B cell (primary cell): ENCODE measurements around the gene ERC2. TPM values are rescaled to one million over a fixed set of nuclear protein-coding genes. Genes with fewer than 3 reads are reported as not detected.

Experiments used
- ATAC-seq: fragments of 200-7000 bp; cut with Tn5 transposase; one replicate; pipeline ENCODE4 v1.10.0; 2021; ENCODE audit warnings: low read depth, mild to moderate bottlenecking, moderate number of reproducible peaks, moderate library complexity
- CTCF ChIA-PET: fragments of 350-600 bp; sonication (Branson Sonifier 250); formaldehyde crosslinking; loops from one replicate; lab custom pipeline; 2021; ENCODE audit warnings: antibody characterized with exemption, inconsistent platforms; lab: Charles Lee
- POLR2A ChIA-PET: fragments of 350-600 bp; sonication (Branson Sonifier 250); formaldehyde crosslinking; loops from one replicate; lab custom pipeline; 2021; ENCODE audit warnings: antibody characterized with exemption; lab: Charles Lee
- DNase-seq: peaks from one replicate; pipeline ENCODE4 v3.0.0; 2013
- H2AFZ ChIP-seq: 2 replicates; pipeline ENCODE4 v1.6.1; 2012; ENCODE audit warnings: mild to moderate bottlenecking, low read depth, low read length; ENCODE audit not compliant: insufficient read depth, poor library complexity, severe bottlenecking
- H3K27ac ChIP-seq, 2 donors: 1 replicate in 1 of 2; 2 replicates in 1 of 2; pipeline ENCODE4 v1.5.1; 2012 to 2013; ENCODE audit warnings: low read length in 2 of 2, mild to moderate bottlenecking in 2 of 2, moderate library complexity in 1 of 2
- H3K27me3 ChIP-seq, 4 experiments: fragments of 200-600 bp in 1 of 4; sonication (generic) in 1 of 4; replicated peaks in 1 of 4; 1 replicate in 2 of 4; 2 replicates in 2 of 4; pipeline versions ENCODE4 v1.6.1 to v1.7.0; 2013 to 2016; ENCODE audit warnings: low read length in 3 of 4, mild to moderate bottlenecking in 2 of 4, mixed read lengths in 1 of 4, moderate library complexity in 1 of 4; ENCODE audit not compliant: insufficient read depth in 4 of 4, control insufficient read depth in 3 of 4; ENCODE audit errors: control extremely low read depth in 1 of 4
- H3K36me3 ChIP-seq, 2 experiments: replicated peaks in 1 of 2; 1 replicate in 1 of 2; 2 replicates in 1 of 2; pipeline versions ENCODE4 v1.6.1 to v1.7.1; 2013; ENCODE audit warnings: low read length in 1 of 2; ENCODE audit not compliant: insufficient read depth in 2 of 2, control insufficient read depth in 1 of 2; ENCODE audit errors: control extremely low read depth in 1 of 2, extremely low read depth in 1 of 2
- H3K4me1 ChIP-seq, 2 donors: fragments of 200-600 bp in 1 of 2; sonication (generic) in 1 of 2; 1 replicate in 1 of 2; 2 replicates in 1 of 2; pipeline versions ENCODE4 v1.5.1 to v1.6.1; 2013 to 2017; ENCODE audit warnings: low read length in 2 of 2; ENCODE audit not compliant: control insufficient read depth in 2 of 2, insufficient read depth in 2 of 2
- H3K4me2 ChIP-seq: replicated peaks from 2 replicates; pipeline ENCODE3; 2012; ENCODE audit warnings: mild to moderate bottlenecking, low read depth, low read length; ENCODE audit not compliant: poor library complexity, severe bottlenecking
- H3K4me3 ChIP-seq, 5 experiments: fragments of 200-600 bp in 1 of 5; sonication (generic) in 1 of 5; 1 replicate in 3 of 5; 2 replicates in 2 of 5; pipeline versions ENCODE4 v1.5.1 to v1.7.0; 2011 to 2016; ENCODE audit warnings: low read length in 4 of 5, mild to moderate bottlenecking in 4 of 5, low read depth in 2 of 5, control low read depth in 1 of 5, moderate library complexity in 1 of 5; ENCODE audit not compliant: insufficient read depth in 1 of 5; ENCODE audit errors: control extremely low read depth in 1 of 5, extremely low read depth in 1 of 5
- H3K79me2 ChIP-seq: fragments of 200-600 bp; sonication (generic); one replicate; pipeline ENCODE4 v1.6.0; 2016; ENCODE audit warnings: low read length; ENCODE audit not compliant: control insufficient read depth, insufficient read depth
- H3K9ac ChIP-seq: fragments of 200-600 bp; sonication (generic); 2 replicates; pipeline ENCODE4 v1.6.1; 2017; ENCODE audit warnings: mild to moderate bottlenecking, low read length, moderate library complexity
- H3K9me3 ChIP-seq, 3 donors: one replicate each; pipeline versions ENCODE4 v1.6.1 to v1.7.1; 2013; ENCODE audit warnings: low read length in 2 of 3; ENCODE audit not compliant: control insufficient read depth in 2 of 3, insufficient read depth in 1 of 3; ENCODE audit errors: control extremely low read depth in 1 of 3
- H4K20me1 ChIP-seq: 2 replicates; pipeline ENCODE4 v1.6.0; 2012; ENCODE audit warnings: mild to moderate bottlenecking, low read length; ENCODE audit not compliant: insufficient read depth, control insufficient read depth, poor library complexity, severe bottlenecking
- H3K27ac Mint-ChIP-seq: one replicate; pipeline ENCODE4 v1.8.0; 2021; ENCODE audit warnings: mixed read lengths
- H3K27me3 Mint-ChIP-seq: one replicate; pipeline ENCODE4 v1.8.0; 2021; ENCODE audit warnings: mixed read lengths
- H3K4me1 Mint-ChIP-seq: one replicate; pipeline ENCODE4 v1.8.0; 2021; ENCODE audit warnings: mixed read lengths
- H3K4me3 Mint-ChIP-seq: one replicate; pipeline ENCODE4 v1.8.0; 2021; ENCODE audit warnings: mixed read lengths
- H3K9me3 Mint-ChIP-seq: one replicate; pipeline ENCODE4 v1.8.0; 2022; ENCODE audit warnings: mixed read lengths; ENCODE audit not compliant: insufficient read depth
- CTCF ChIP-seq: fragments of 200-600 bp; IDR thresholded peaks from one replicate; pipeline ENCODE4 v1.8.0; 2022; ENCODE audit warnings: antibody characterized with exemption, mild to moderate bottlenecking
- EZH2 ChIP-seq: IDR thresholded peaks from 2 replicates; pipeline ENCODE4 v1.6.1; 2012; ENCODE audit warnings: borderline replicate concordance, low read depth, mild to moderate bottlenecking, moderate library complexity, low read length; ENCODE audit not compliant: insufficient read depth, poor library complexity, severe bottlenecking
- WGBS: methylation state at CpG from one replicate; pipeline ENCODE4 v1.1.5; 2013; ENCODE audit warnings: missing lambda C conversion rate; ENCODE audit not compliant: insufficient coverage; 5-methylcytosine and 5-hydroxymethylcytosine counted together
- intact Hi-C: fragments of 100-400 bp; cut with micrococcal nuclease; formaldehyde crosslinking; loops from one replicate; pipeline ENCODE4 v1.10.0; 2022
- polyA plus RNA-seq: library from polyadenylated mRNA; depleted of rRNA; stranded (reverse); fragments of >200 nt; gene quantifications from 2 replicates; pipeline ENCODE4 v1.2.3, GENCODE V29; 2012
- total RNA-seq, 2 donors: library from RNA; stranded (reverse); fragments of 120-200 nt in 1 of 2; gene quantifications; 1 replicate in 1 of 2; 2 replicates in 1 of 2; pipeline versions ENCODE4 v1.2.3 to v1.2.4, GENCODE V29; 2013 to 2022

The ERC2 gene
- total and polyA plus RNA-seq, 2 donors (not counting 1 experiment from before 2014, with no cell fraction given) = not detected

GRCh38 chr3:55570271-55570711 lies 898.0 kb downstream of the ERC2 start:
- no peaks in the 10 kb centered on the region for H3K79me2 ChIP-seq
- POLR2A ChIA-PET = no interaction called here
- no peak overlapping the region for H3K27ac ChIP-seq
- no peaks in the 10 kb centered on the region for H3K27me3 ChIP-seq
- no peak overlapping the region for H3K4me3 ChIP-seq
- H3K4me1 Mint-ChIP-seq = no peaks in the 10 kb centered on the region
- H3K27ac Mint-ChIP-seq = no peak overlapping the region
- DNase-seq (no peak), ATAC-seq (no peak)
- intact Hi-C loops = no loop called here
- H3K9me3 Mint-ChIP-seq = no peaks in the 10 kb centered on the region
- CTCF ChIA-PET = no interaction called here
- no peak overlapping the region for H3K4me3 Mint-ChIP-seq
- TF ChIP-seq EZH2 = no peak
- TF ChIP-seq CTCF = no peak
- peaks cover 0 to 2% (median 0%) of the 10 kb centered on the region in 3 donors for H3K9me3 ChIP-seq
- H2AFZ ChIP-seq = no peak overlapping the region
- no peaks in the 10 kb centered on the region for H4K20me1 ChIP-seq
- H3K4me1 ChIP-seq = no peaks in the 10 kb centered on the region
- H3K27me3 Mint-ChIP-seq = peaks cover 4% of the 10 kb centered on the region
- H3K4me2 ChIP-seq = no peak overlapping the region
- H3K9ac ChIP-seq = no peak overlapping the region
- no peaks in the 10 kb centered on the region for H3K36me3 ChIP-seq
- 79% methylated on average over 5 of the region's 9 CpGs for WGBS

GRCh38 chr3:55569033-55569599 lies 899.2 kb downstream of the ERC2 start:
- no peaks in the 10 kb centered on the region for H3K79me2 ChIP-seq
- no peak overlapping the region for H2AFZ ChIP-seq
- DNase-seq (no peak), ATAC-seq (no peak)
- no peak overlapping the region for H3K4me3 Mint-ChIP-seq
- H3K27me3 ChIP-seq = no peaks in the 10 kb centered on the region
- no peak for TF ChIP-seq CTCF
- no peak for TF ChIP-seq EZH2
- intact Hi-C loops = no loop called here
- no peak overlapping the region for H3K9ac ChIP-seq
- peaks cover 0 to 2% (median 0%) of the 10 kb centered on the region in 3 donors for H3K9me3 ChIP-seq
- ChIA-PET CTCF (no interaction called here), POLR2A (no interaction called here)
- peaks cover 4% of the 10 kb centered on the region for H3K27me3 Mint-ChIP-seq
- WGBS = 100% methylated on average over 2 of the region's 10 CpGs
- no peak overlapping the region for H3K27ac ChIP-seq
- no peaks in the 10 kb centered on the region for H3K9me3 Mint-ChIP-seq
- H3K4me1 ChIP-seq = no peaks in the 10 kb centered on the region
- no peak overlapping the region for H3K27ac Mint-ChIP-seq
- no peaks in the 10 kb centered on the region for H3K4me1 Mint-ChIP-seq
- H4K20me1 ChIP-seq = no peaks in the 10 kb centered on the region
- H3K36me3 ChIP-seq = no peaks in the 10 kb centered on the region
- H3K4me2 ChIP-seq = no peak overlapping the region
- H3K4me3 ChIP-seq = no peak overlapping the region
